ENCODE data around the gene DGKH.

DGKH gene

DNA sequence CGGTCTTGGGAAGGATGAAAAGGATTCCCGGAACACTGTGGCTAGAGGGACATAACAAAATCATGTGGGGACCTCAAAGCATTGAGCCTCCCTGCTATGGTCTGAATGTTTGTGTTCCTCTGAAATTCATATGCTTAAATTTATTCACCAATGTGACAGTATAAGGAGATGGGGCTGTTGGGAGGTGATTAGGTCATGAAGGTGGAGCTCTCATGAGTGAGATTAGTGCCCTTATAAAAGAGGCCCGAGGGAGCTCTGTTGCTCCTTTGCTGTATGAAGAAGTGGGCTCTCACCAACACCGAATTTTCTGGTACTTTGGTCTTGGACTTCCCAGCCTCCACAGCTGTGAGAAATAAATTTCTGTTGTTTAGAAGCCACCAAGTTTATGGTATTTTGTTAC is 26.1 kb upstream of the DGKH start:
- no peak for DNase-seq (ENCODE audit: insufficient read length)
- TF ChIP-seq POLR2A (IDR thresholded peaks at IDR 0.05; ENCODE audit: low read depth, low read length) (no peak), POLR2AphosphoS5 (IDR thresholded peaks at IDR 0.05; ENCODE audit: low read depth, low read length) (no peak), TAF1 (IDR thresholded peaks at IDR 0.05; ENCODE audit: borderline replicate concordance, low read depth, low read length) (no peak)
- no peak for FAIRE-seq

DNA sequence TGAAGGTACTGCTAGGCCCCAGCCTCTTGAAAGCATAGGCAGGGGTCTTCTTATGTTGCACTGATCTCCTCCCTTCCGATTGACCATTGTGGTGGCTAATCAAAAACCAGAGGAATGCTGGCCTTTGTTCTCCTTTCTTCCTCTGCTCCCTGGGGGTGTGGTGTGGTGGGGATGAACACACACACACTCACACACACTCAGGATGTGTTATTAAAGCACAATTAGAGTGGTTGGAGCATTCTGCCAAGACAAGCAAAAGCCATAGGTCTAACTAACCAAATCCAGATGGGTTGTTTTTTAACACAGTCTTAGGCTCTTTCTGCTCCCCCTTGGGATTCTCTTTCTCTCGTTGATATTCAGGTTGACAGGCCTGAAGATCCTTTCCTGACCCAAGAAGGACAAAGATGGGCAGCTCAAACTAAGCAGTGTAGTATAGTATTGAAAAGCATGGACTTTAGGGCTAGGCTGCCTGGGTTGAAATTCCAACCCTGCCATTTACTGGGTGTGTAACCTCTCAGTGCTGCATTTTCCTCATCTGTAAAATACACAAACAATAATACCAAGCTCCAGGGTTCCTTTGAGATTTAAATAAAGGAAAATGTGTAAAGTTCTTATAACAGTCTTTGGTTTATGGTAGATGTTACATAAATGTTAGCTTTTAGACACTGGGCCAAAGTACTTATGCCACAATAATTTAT is 25.5 kb upstream of the DGKH start:
- no peak for TF ChIP-seq POLR2A (IDR thresholded peaks at IDR 0.05; ENCODE audit: low read depth, low read length)
- no peak for TF ChIP-seq POLR2AphosphoS5 (IDR thresholded peaks at IDR 0.05; ENCODE audit: low read depth, low read length)
- no peak for TF ChIP-seq TAF1 (IDR thresholded peaks at IDR 0.05; ENCODE audit: borderline replicate concordance, low read depth, low read length)
- DNase-seq (ENCODE audit: insufficient read length) (no peak), FAIRE-seq (no peak)

DNA sequence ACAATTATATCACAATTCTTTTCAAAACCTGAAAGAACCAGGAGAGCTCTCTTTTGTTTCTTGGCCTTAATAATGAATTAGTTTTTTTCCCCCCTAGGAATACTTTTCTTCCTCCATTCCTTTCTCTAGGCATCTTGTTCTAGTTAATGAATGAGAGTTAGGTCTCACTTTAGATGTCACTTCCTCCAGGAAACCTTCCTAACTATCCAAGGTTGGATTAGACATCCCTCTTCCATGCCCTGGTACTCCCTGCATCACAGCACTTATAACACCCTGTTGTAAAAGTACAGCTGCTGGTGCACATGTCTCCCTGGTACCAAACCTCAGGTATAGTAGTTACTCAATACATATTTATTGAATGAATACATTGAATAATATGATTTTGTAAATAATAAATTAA is 21.2 kb upstream of the DGKH start:
- no peak for TF ChIP-seq POLR2AphosphoS5 (IDR thresholded peaks at IDR 0.05; ENCODE audit: low read depth, low read length)
- no peak for TF ChIP-seq TAF1 (IDR thresholded peaks at IDR 0.05; ENCODE audit: borderline replicate concordance, low read depth, low read length)
- TF ChIP-seq POLR2A (IDR thresholded peaks at IDR 0.05; ENCODE audit: low read depth, low read length), result no peak

DNA sequence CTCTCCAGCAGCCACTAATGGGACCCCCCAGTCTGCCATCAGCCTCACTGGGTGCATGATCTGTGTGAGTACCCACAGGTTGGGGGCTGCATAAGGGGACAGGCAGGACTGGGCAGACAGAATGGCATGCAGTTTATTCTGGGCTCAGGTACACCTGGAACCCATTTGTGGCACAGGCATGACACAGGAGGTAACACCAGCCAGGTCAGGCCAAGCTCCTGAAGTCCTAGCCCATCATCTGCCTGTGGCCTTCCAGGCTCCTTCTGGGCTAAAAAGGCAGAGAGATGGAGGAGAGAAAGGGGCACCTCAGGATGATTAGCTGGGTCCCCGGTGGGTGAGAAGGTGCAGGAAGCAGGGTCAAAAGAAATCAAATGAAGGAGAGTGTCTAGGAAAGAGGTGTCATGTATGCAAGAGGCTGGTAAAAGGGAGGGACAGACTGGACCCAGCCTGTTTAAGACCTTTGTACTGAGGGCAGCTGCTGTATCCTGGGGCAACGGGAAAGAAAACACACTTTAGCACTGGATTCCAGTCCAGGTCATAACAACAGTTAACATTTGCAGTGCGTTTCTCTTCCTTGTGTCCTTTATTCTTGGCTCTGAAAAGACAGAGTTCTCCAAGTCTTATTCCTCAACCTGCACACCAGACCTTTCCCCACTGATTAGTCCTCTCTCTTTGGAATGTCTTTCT is 20.2 kb upstream of the DGKH start:
- no peak for FAIRE-seq
- no peak for TF ChIP-seq POLR2AphosphoS5 (IDR thresholded peaks at IDR 0.05; ENCODE audit: low read depth, low read length)
- no peak for TF ChIP-seq TAF1 (IDR thresholded peaks at IDR 0.05; ENCODE audit: borderline replicate concordance, low read depth, low read length)
- TF ChIP-seq POLR2A (IDR thresholded peaks at IDR 0.05; ENCODE audit: low read depth, low read length), result no peak
- no peak for DNase-seq (ENCODE audit: insufficient read length)

More for the DNA sequence above, 21.2 kb upstream of the DGKH start:
- no peak for FAIRE-seq
- no peak for DNase-seq (ENCODE audit: insufficient read length)

DNA sequence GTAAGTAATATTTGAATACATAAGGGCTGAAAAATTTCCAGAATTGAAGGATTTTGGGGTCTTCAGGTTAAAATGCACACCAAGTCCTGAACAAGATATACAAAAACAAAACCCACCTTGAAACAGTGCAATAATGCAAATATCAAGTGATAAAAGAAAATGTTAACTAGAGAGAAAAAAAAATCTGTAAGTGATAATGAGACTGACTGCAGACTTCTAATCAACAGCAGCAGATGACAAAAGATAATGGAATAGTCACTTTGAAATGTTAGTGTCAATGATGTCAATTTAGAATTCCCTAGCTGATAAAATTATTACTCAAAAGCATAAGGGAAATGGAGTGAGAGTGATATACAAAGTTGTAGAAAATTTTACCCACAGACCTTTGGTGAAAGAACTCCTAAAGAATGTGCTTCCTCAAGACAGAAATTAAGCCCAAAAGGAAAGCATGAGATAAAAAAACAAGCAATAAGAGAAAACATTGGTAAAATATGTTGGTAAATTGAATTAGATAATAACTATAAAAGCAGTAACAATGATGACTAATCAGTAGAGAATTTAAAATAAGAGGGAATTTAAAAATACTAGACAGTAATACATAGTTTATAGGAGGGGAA is 12.4 kb upstream of the DGKH start:
- TF ChIP-seq TAF1 (IDR thresholded peaks at IDR 0.05; ENCODE audit: borderline replicate concordance, low read depth, low read length) (no peak), POLR2AphosphoS5 (IDR thresholded peaks at IDR 0.05; ENCODE audit: low read depth, low read length) (no peak), POLR2A (IDR thresholded peaks at IDR 0.05; ENCODE audit: low read depth, low read length) (no peak)
- FAIRE-seq, result no peak
- no peak for DNase-seq (ENCODE audit: insufficient read length)

DNA sequence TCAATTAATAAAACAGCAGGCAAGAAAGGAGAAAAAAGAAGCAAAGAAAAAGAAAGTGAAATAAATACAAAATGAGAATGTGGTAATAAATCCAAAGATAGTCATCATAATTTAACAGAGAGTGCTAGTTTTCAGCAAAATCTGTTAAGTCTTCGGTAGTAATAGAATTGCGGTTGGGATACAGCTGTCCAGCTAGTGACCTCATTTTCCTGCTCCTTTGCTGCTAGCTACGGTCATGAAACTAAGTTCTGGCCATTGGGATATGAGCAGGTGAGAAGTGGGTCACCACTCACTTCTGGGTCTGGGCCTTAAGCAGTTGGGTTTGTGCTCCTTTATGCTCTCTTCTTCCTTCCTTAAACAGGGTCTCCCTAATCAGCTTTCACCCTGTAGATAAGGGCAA is 11.7 kb upstream of the DGKH start:
- no peak for FAIRE-seq

DNA sequence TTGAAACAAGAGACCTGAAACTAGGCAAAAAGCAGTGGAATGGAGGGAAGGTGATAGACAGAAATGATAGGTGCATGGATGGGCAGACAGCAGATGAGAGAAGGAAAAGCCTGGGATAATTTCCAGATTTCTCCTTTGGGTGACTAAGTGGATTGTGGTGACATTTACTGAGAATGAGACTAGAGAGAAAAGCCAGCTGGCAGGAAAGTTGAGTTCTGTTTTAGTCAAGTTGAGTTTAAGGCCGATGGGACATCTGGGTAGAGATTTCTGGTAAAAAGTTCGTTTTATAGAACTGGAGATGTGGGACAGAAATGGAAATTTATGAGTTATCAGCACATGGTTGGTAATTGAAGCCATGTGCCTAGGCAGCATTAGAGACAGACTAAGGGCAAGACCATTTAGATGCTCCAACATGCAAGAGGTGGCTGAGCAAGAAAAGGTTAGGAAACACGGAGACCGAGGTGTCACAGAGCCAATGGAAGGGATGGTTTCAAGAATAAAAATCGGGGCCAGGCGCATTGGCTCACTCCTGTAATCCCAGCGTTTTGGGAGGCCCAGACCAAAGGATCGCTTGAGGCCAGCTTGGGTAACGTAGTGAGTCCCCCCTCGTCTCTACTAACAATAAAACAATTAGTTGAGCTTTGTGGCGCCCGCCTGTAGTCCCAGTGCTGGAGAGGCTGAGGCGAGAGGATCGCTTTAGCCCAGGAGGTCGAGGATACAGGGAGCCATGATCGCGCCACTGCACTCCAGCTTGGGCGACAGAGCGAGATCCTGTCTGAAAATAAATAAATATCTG is 9.6 kb upstream of the DGKH start:
- DNase-seq (ENCODE audit: insufficient read length), result no peak
- no peak for FAIRE-seq
- TF ChIP-seq TAF1 (IDR thresholded peaks at IDR 0.05; ENCODE audit: borderline replicate concordance, low read depth, low read length), result no peak
- TF ChIP-seq POLR2AphosphoS5 (IDR thresholded peaks at IDR 0.05; ENCODE audit: low read depth, low read length), result no peak
- no peak for TF ChIP-seq POLR2A (IDR thresholded peaks at IDR 0.05; ENCODE audit: low read depth, low read length)

More for the DNA sequence above, 11.7 kb upstream of the DGKH start:
- DNase-seq (ENCODE audit: insufficient read length), result no peak
- no peak for TF ChIP-seq POLR2A (IDR thresholded peaks at IDR 0.05; ENCODE audit: low read depth, low read length)
- no peak for TF ChIP-seq TAF1 (IDR thresholded peaks at IDR 0.05; ENCODE audit: borderline replicate concordance, low read depth, low read length)
- TF ChIP-seq POLR2AphosphoS5 (IDR thresholded peaks at IDR 0.05; ENCODE audit: low read depth, low read length), result no peak

DNA sequence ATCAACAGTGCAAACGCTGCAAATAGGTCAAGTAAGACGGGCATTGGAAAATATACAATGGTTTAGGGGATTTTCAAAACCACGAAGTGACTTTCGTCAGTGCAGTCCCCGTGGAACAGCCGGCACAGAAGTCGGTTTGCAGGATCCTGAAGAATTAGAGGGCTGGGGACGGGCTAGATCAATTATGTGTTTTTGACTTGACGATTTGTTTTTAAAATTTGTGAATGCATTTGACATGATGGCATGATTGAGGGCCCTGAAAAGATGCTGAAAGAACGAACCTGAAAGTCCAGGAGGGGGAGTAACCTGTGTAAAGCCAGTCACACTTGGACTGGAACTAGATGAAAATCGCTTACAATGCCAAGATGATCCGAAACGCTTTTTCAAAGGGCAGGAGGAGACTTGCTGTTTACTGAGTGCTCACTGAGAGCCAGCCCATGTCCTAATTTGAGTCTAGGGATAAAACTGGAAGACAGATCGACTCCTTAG is 8.9 kb upstream of the DGKH start:
- FAIRE-seq (peak; percentile 38), DNase-seq (ENCODE audit: insufficient read length) (no peak)
- no peak for TF ChIP-seq POLR2AphosphoS5 (IDR thresholded peaks at IDR 0.05; ENCODE audit: low read depth, low read length)
- no peak for TF ChIP-seq TAF1 (IDR thresholded peaks at IDR 0.05; ENCODE audit: borderline replicate concordance, low read depth, low read length)
- TF ChIP-seq POLR2A (IDR thresholded peaks at IDR 0.05; ENCODE audit: low read depth, low read length), result no peak

DNA sequence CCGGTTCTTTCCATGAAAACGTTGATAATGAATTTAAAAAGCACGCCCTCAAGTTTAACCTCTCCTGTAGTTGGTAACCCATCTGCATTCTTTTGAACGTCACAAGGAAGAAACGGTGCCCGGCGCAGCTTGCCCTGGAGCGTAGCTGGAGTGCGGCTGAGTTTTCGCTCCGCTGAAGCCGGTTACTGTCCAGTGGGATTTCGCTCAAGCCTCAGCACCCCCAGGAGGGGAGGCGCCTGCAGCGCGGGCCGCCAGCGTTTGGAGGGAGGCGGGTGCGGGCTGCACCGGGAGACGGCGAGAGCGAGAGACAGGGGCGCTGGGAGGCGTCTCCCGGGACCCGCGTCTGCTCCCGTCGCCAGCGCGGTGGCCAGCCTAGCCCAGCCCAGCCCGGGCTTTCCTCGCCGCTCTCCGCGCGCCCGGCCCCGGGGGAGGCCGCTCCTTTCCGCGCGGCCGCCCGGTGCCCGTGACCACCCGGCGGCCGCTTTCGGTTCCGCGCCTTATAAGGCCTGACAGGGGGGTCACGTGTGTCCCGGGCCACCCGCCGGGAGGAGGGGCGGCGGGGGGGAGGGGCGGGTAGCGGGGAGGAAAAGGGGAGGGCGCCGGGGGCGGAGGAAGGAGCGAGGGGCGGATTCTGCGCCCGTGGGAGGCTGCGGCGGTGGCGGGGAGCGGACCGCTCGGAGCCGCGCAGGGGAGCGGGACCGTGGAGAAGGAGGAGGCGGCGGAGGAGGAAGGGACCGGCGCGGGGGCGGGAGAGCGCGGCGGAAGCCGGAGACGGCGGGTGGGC is 8.3 kb upstream of the DGKH start:
- peak; percentile 95 for FAIRE-seq

DNA sequence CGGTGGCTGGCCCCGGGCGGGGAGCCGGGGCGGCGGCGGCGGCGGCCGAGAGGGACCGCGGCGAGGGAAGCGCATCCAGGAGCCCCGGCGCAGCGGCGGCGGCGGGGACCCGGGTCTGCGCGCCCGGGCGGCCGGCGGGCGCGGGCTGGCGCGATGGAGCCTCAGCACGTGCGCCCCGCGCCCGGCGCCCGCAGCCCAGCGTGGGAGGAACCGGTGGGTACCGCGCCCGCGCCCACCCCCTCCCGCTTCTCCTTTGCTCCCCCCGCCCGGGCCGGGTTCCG is 7.8 kb upstream of the DGKH start:
- FAIRE-seq, result no peak
- no peak for DNase-seq (ENCODE audit: insufficient read length)
- no peak for TF ChIP-seq POLR2AphosphoS5 (IDR thresholded peaks at IDR 0.05; ENCODE audit: low read depth, low read length)
- TF ChIP-seq TAF1 (IDR thresholded peaks at IDR 0.05; ENCODE audit: borderline replicate concordance, low read depth, low read length), result no peak
- no peak for TF ChIP-seq POLR2A (IDR thresholded peaks at IDR 0.05; ENCODE audit: low read depth, low read length)

More for the DNA sequence above, 8.3 kb upstream of the DGKH start:
- peak; percentile 27; the same call in 1 of the 2 replicates for TF ChIP-seq TAF1 (IDR thresholded peaks at IDR 0.05; ENCODE audit: borderline replicate concordance, low read depth, low read length)
- peak; percentile 98 for TF ChIP-seq POLR2A (IDR thresholded peaks at IDR 0.05; ENCODE audit: low read depth, low read length)
- peak; percentile 89; the same call in 1 of the 2 replicates for TF ChIP-seq POLR2AphosphoS5 (IDR thresholded peaks at IDR 0.05; ENCODE audit: low read depth, low read length)
- DNase-seq (ENCODE audit: insufficient read length), result peak; percentile 93
